Naive thymus-derived CD8-positive, alpha-beta T cell (primary cell): ENCODE data around the gene POU5F1. TPM values are rescaled to one million over a fixed set of nuclear protein-coding genes. Genes with fewer than 3 reads are reported as not detected.
A peak's percentile ranks its signal among the peaks of the same experiment; 100 is the strongest.
"Not testable (repeated sequence)": the region's sequence is repeated elsewhere in the genome, so short reads cannot be mapped to it uniquely, and the experiment has no call there.

Experiments
- ATAC-seq, 2 donors: fragments of 150-1000 bp; cut with Tn5 transposase in 1 of 2; sonication (Bioruptor Pico), chemical (Tn5 transposase) in 1 of 2; 1 replicate in 1 of 2; 2 replicates in 1 of 2; pipeline ENCODE4 v1.10.0; 2021; ENCODE audit warnings: mild to moderate bottlenecking in 2 of 2, moderate library complexity in 2 of 2
- POLR2A ChIA-PET: fragments of 350-600 bp; sonication (Branson Sonifier 250); formaldehyde crosslinking; loops from one replicate; lab custom pipeline; 2021; ENCODE audit warnings: antibody characterized with exemption; lab: Charles Lee
- DNase-seq, 10 donors: peaks; one replicate each; pipeline versions ENCODE4 v3.0.0 to v3.0.0-alpha.2; 2020 to 2022
- H3K27ac Mint-ChIP-seq, 10 donors: one replicate each; pipeline ENCODE4 v1.8.0; 2020 to 2022; ENCODE audit warnings: mild to moderate bottlenecking in 10 of 10, mixed read lengths in 10 of 10, moderate library complexity in 4 of 10, inconsistent platforms in 1 of 10
- H3K27me3 Mint-ChIP-seq, 5 donors: one replicate each; pipeline ENCODE4 v1.8.0; 2021 to 2022; ENCODE audit warnings: mixed read lengths in 5 of 5
- H3K36me3 Mint-ChIP-seq, 3 donors: one replicate each; pipeline ENCODE4 v1.8.0; 2020 to 2022; ENCODE audit warnings: mixed read lengths in 3 of 3, mild to moderate bottlenecking in 2 of 3, inconsistent platforms in 1 of 3
- H3K4me1 Mint-ChIP-seq, 4 donors: one replicate each; pipeline ENCODE4 v1.8.0; 2021 to 2022; ENCODE audit warnings: mixed read lengths in 4 of 4
- H3K4me3 Mint-ChIP-seq, 10 donors: one replicate each; pipeline ENCODE4 v1.8.0; 2020 to 2022; ENCODE audit warnings: mild to moderate bottlenecking in 10 of 10, mixed read lengths in 10 of 10, moderate library complexity in 6 of 10, inconsistent platforms in 1 of 10
- H3K9me3 Mint-ChIP-seq, 9 donors: one replicate each; pipeline ENCODE4 v1.8.0; 2020 to 2022; ENCODE audit warnings: mixed read lengths in 9 of 9, mild to moderate bottlenecking in 3 of 9, inconsistent platforms in 1 of 9, moderate library complexity in 1 of 9
- polyA plus RNA-seq, 3 donors: library from polyadenylated mRNA; unstranded; fragments of 300-500 nt; fragmentation: Illumina TruSeq; gene quantifications; one replicate each; pipeline ENCODE4 v1.2.3, GENCODE V29; 2021
- total RNA-seq, 8 experiments: library from RNA in 2 of 8; stranded (reverse) in 2 of 8; gene quantifications; one replicate each; pipeline ENCODE4 v1.2.3 and lab custom pipeline; 2021 to 2026

Gene POU5F1
- total RNA-seq (1 to 10 TPM in 1 of 2 experiments, under 1 TPM in 1; 0.85 to 1.6 TPM), polyA plus RNA-seq (not detected), total RNA-seq (lab: John Stamatoyannopoulos, UW) (0 to 0.29 (median 0.07) reads per million in 6 experiments)

- Mint-ChIP-seq H3K4me3 (no peak within 1 kb of the TSS), H3K36me3 (no peaks in the 10 kb centered on the region), H3K27ac (peak within 1 kb of the TSS in 2 of 10 donors; percentile 77 to 81), H3K9me3 (no peaks in the 10 kb centered on the region), H3K4me1 (peaks cover 0 to 4% (median under 1%) of the 10 kb centered on the region in 4 donors), H3K27me3 (no peaks in the 10 kb centered on the region)
- DNase-seq (no peak), ATAC-seq (no peak)
- POLR2A ChIA-PET: no interaction called here
Observed at GRCh38 chr6:31170600-31170881, at the start of gene POU5F1. Gene POU5F1, minus strand, starts transcription at chr6:31170682. Its CDS starts 62 bp downstream, at chr6:31170620.

- DNase-seq (no peak), ATAC-seq (no peak)
- POLR2A ChIA-PET: interaction anchor here (0.7 kb wide), 1 partner anchor 1035 kb away, joined by 5 read pairs; no protein-coding TSS in a partner anchor
- Mint-ChIP-seq H3K9me3 (peaks cover 0 to 19% (median 9%) of the 10 kb centered on the region in 9 donors), H3K4me3 (peak overlapping the region in 1 of 10 donors; percentile 1), H3K27me3 (no peaks in the 10 kb centered on the region), H3K27ac (peak overlapping the region in 4 of 10 donors; percentile 1 to 64 (median 48)), H3K36me3 (peaks cover 0 to 9% (median 2%) of the 10 kb centered on the region in 3 donors), H3K4me1 (peaks cover 0 to 16% (median 5%) of the 10 kb centered on the region in 4 donors)
Observed at GRCh38 chr6:31216208-31216898, 45.9 kb upstream of the POU5F1 start.

- H3K4me3 Mint-ChIP-seq, H3K36me3 Mint-ChIP-seq, H3K27me3 Mint-ChIP-seq, POLR2A ChIA-PET, DNase-seq, ATAC-seq, H3K27ac Mint-ChIP-seq: not testable (repeated sequence)
- peaks cover 0 to 16% (median 6%) of the 10 kb centered on the region in 4 donors for H3K4me1 Mint-ChIP-seq
- peaks cover 0 to 19% (median 9%) of the 10 kb centered on the region in 9 donors for H3K9me3 Mint-ChIP-seq
Observed at GRCh38 chr6:31215216-31215615, 44.7 kb upstream of the POU5F1 start.

GRCh38 chr6:31214516-31214915 lies 44.0 kb upstream of the POU5F1 start:
- H3K9me3 Mint-ChIP-seq: peaks cover 0 to 19% (median 9%) of the 10 kb centered on the region in 9 donors
- H3K27me3 Mint-ChIP-seq: no peaks in the 10 kb centered on the region
- peaks cover 0 to 18% (median 6%) of the 10 kb centered on the region in 4 donors for H3K4me1 Mint-ChIP-seq
- ATAC-seq: no peak
- H3K36me3 Mint-ChIP-seq: peaks cover 0 to 9% (median 2%) of the 10 kb centered on the region in 3 donors
- POLR2A ChIA-PET: interaction anchor here (0.6 kb wide), 1 partner anchor 227 kb away, joined by 3 read pairs; no protein-coding TSS in a partner anchor
- no peak overlapping the region for H3K27ac Mint-ChIP-seq
- no peak for DNase-seq
- H3K4me3 Mint-ChIP-seq: no peak overlapping the region

GRCh38 chr6:31210741-31211532 lies 40.5 kb upstream of the POU5F1 start:
- Mint-ChIP-seq H3K9me3 (peaks cover 0 to 11% (median 1%) of the 10 kb centered on the region in 9 donors), H3K4me3 (no peak overlapping the region), H3K36me3 (no peaks in the 10 kb centered on the region), H3K27me3 (no peaks in the 10 kb centered on the region), H3K4me1 (peaks cover 4 to 11% (median 5%) of the 10 kb centered on the region in 4 donors), H3K27ac (peak overlapping the region in 1 of 10 donors; percentile 8)
- POLR2A ChIA-PET: interaction anchor here (1.1 kb wide), 2 partner anchors 13 to 252 kb away, joined by 3 to 6 read pairs; no protein-coding TSS in a partner anchor
- no peak for DNase-seq
- ATAC-seq: no peak

- no peaks in the 10 kb centered on the region for H3K36me3 Mint-ChIP-seq
- no peak overlapping the region for H3K4me3 Mint-ChIP-seq
- peaks cover 8 to 14% (median 9%) of the 10 kb centered on the region in 4 donors for H3K4me1 Mint-ChIP-seq
- peaks cover 0 to 3% (median 0%) of the 10 kb centered on the region in 9 donors for H3K9me3 Mint-ChIP-seq
- ATAC-seq (no peak), DNase-seq (no peak)
- H3K27ac Mint-ChIP-seq: peak overlapping the region in 1 of 10 donors; percentile 63
- no peaks in the 10 kb centered on the region for H3K27me3 Mint-ChIP-seq
- POLR2A ChIA-PET: interaction anchor here (1.1 kb wide), 2 partner anchors 12 to 253 kb away, joined by 3 to 6 read pairs; no protein-coding TSS in a partner anchor
Observed at GRCh38 chr6:31210123-31210522, 39.6 kb upstream of the POU5F1 start.

- Mint-ChIP-seq H3K27ac (peak overlapping the region in 2 of 10 donors; percentile 21 to 41), H3K9me3 (no peaks in the 10 kb centered on the region), H3K4me1 (peaks cover 8 to 19% (median 17%) of the 10 kb centered on the region in 4 donors), H3K36me3 (no peaks in the 10 kb centered on the region), H3K27me3 (no peaks in the 10 kb centered on the region), H3K4me3 (no peak overlapping the region)
- no peak for ATAC-seq
- DNase-seq: no peak
- POLR2A ChIA-PET: interaction anchor here (0.6 to 1.5 kb wide), 2 partner anchors 61 to 100 kb away, joined by 4 to 5 read pairs; no protein-coding TSS in a partner anchor
Observed at GRCh38 chr6:31209137-31209536, 38.7 kb upstream of the POU5F1 start.

GRCh38 chr6:31208506-31208905 lies 38.0 kb upstream of the POU5F1 start:
- Mint-ChIP-seq H3K9me3 (no peaks in the 10 kb centered on the region), H3K4me3 (no peak overlapping the region), H3K4me1 (peaks cover 9 to 25% (median 24%) of the 10 kb centered on the region in 4 donors), H3K27me3 (peaks cover 0 to 1% (median 0%) of the 10 kb centered on the region in 5 donors), H3K27ac (peak overlapping the region in 2 of 10 donors; percentile 21 to 27), H3K36me3 (no peaks in the 10 kb centered on the region)
- ATAC-seq (no peak), DNase-seq (no peak)
- POLR2A ChIA-PET: interaction anchor here (1.0 to 1.5 kb wide), 2 partner anchors 12 to 61 kb away, joined by 4 to 5 read pairs; no protein-coding TSS in a partner anchor

GRCh38 chr6:31205638-31206037 lies 35.2 kb upstream of the POU5F1 start:
- Mint-ChIP-seq H3K4me1 (peaks cover 14 to 52% (median 48%) of the 10 kb centered on the region in 4 donors), H3K4me3 (peak overlapping the region in 8 of 10 donors; percentile 30 to 70 (median 56)), H3K27me3 (peaks cover 0 to 1% (median 0%) of the 10 kb centered on the region in 5 donors), H3K9me3 (no peaks in the 10 kb centered on the region), H3K36me3 (peaks cover 0 to 13% (median 3%) of the 10 kb centered on the region in 3 donors), H3K27ac (peak overlapping the region in 9 of 10 donors; percentile 6 to 92 (median 87))
- DNase-seq (no peak), ATAC-seq (no peak)
- POLR2A ChIA-PET: interaction anchor here (0.6 to 1.6 kb wide), 4 partner anchors 47 to 148 kb away, joined by 3 to 7 read pairs (median 4); no protein-coding TSS in a partner anchor

- Mint-ChIP-seq H3K4me1 (peaks cover 15 to 59% (median 56%) of the 10 kb centered on the region in 4 donors), H3K27me3 (peaks cover 0 to 1% (median 0%) of the 10 kb centered on the region in 5 donors), H3K36me3 (peaks cover 0 to 13% (median 3%) of the 10 kb centered on the region in 3 donors), H3K4me3 (peak overlapping the region; percentile 51 to 94 (median 88)), H3K9me3 (no peaks in the 10 kb centered on the region), H3K27ac (peak overlapping the region; percentile 88 to 98 (median 97))
- ATAC-seq: no peak
- no peak for DNase-seq
- POLR2A ChIA-PET: interaction anchor here (0.6 to 1.6 kb wide), 4 partner anchors 46 to 162 kb away, joined by 3 to 7 read pairs (median 5); no protein-coding TSS in a partner anchor
Observed at GRCh38 chr6:31204751-31205145, 34.3 kb upstream of the POU5F1 start.

- DNase-seq (peak in 7 of 10 donors; percentile 28 to 69 (median 35)), ATAC-seq (peak; percentile 67 to 77)
- Mint-ChIP-seq H3K4me1 (peaks cover 19 to 70% (median 68%) of the 10 kb centered on the region in 4 donors), H3K9me3 (no peaks in the 10 kb centered on the region), H3K27me3 (peaks cover 0 to 1% (median 0%) of the 10 kb centered on the region in 5 donors), H3K27ac (peak overlapping the region; percentile 88 to 98 (median 97)), H3K36me3 (peaks cover 0 to 15% (median 3%) of the 10 kb centered on the region in 3 donors), H3K4me3 (peak overlapping the region; percentile 78 to 94 (median 90))
- POLR2A ChIA-PET: interaction anchor here (0.5 to 2.1 kb wide), 13 partner anchors 63 to 449 kb away, joined by 3 to 9 read pairs (median 5); partner anchors contain the start of gene BAG6
Observed at GRCh38 chr6:31203345-31203979, 33.0 kb upstream of the POU5F1 start.
